Ectodermal cell (in vitro differentiated cells): ENCODE data around the gene SLC30A4.
A peak's percentile ranks its signal among the peaks of the same experiment; 100 is the strongest.

Experiments used
- H3K27ac ChIP-seq: 2 replicates; pipeline ENCODE4 v1.7.0; 2013; ENCODE audit warnings: mild to moderate bottlenecking, low read depth, low read length; ENCODE audit not compliant: insufficient read depth, poor library complexity, severe bottlenecking
- H3K27me3 ChIP-seq: 2 replicates; pipeline ENCODE4 v1.7.0; 2013; ENCODE audit warnings: mild to moderate bottlenecking, low read length; ENCODE audit not compliant: insufficient read depth, control insufficient read depth, poor library complexity, severe bottlenecking
- H3K36me3 ChIP-seq: one replicate; pipeline ENCODE4 v1.7.0; 2013; ENCODE audit warnings: low read length; ENCODE audit not compliant: control insufficient read depth, insufficient read depth
- H3K4me1 ChIP-seq: one replicate; pipeline ENCODE4 v1.7.0; 2013; ENCODE audit warnings: low read length; ENCODE audit not compliant: control insufficient read depth, insufficient read depth
- H3K4me3 ChIP-seq: 2 replicates; pipeline ENCODE4 v1.7.0; 2013; ENCODE audit warnings: low read depth, low read length, control low read depth; ENCODE audit not compliant: insufficient read depth
- H3K9me3 ChIP-seq: 2 replicates; pipeline ENCODE4 v1.7.0; 2013; ENCODE audit warnings: mild to moderate bottlenecking, low read length, moderate library complexity; ENCODE audit not compliant: control insufficient read depth
- WGBS, 2 experiments: methylation state at CpG; one replicate each; pipeline ENCODE4 v1.1.7; 2013; ENCODE audit warnings: missing lambda C conversion rate in 2 of 2; 5-methylcytosine and 5-hydroxymethylcytosine counted together

The SLC30A4 gene

GRCh38 chr15:45474799-45475198 is 47.8 kb downstream of the SLC30A4 start:
- H3K9me3 ChIP-seq: no peaks in the 10 kb centered on the region
- H3K4me3 ChIP-seq: no peak overlapping the region
- no peak overlapping the region for H3K27ac ChIP-seq
- H3K27me3 ChIP-seq: peaks cover 75% of the 10 kb centered on the region
- WGBS, 2 experiments: 88 to 92% methylated on average over 6 of the region's 6 CpGs
- no peaks in the 10 kb centered on the region for H3K4me1 ChIP-seq
- H3K36me3 ChIP-seq: no peaks in the 10 kb centered on the region

- H3K36me3 ChIP-seq: no peaks in the 10 kb centered on the region
- 30 to 38% methylated on average over 2 of the region's 2 CpGs for WGBS, 2 experiments
- H3K27me3 ChIP-seq: peaks cover 85% of the 10 kb centered on the region
- H3K4me1 ChIP-seq: no peaks in the 10 kb centered on the region
- H3K4me3 ChIP-seq: no peak overlapping the region
- no peak overlapping the region for H3K27ac ChIP-seq
- no peaks in the 10 kb centered on the region for H3K9me3 ChIP-seq
Measured at GRCh38 chr15:45473068-45473467, 49.5 kb downstream of the SLC30A4 start.

GRCh38 chr15:45471151-45471550 is 51.4 kb downstream of the SLC30A4 start:
- Histone ChIP-seq H3K4me1 (no peaks in the 10 kb centered on the region), H3K9me3 (no peaks in the 10 kb centered on the region), H3K4me3 (no peak overlapping the region), H3K36me3 (no peaks in the 10 kb centered on the region), H3K27ac (no peak overlapping the region), H3K27me3 (peaks cover 89% of the 10 kb centered on the region)
- WGBS, 2 experiments: 32 to 35% methylated on average over 8 of the region's 8 CpGs

DNA sequence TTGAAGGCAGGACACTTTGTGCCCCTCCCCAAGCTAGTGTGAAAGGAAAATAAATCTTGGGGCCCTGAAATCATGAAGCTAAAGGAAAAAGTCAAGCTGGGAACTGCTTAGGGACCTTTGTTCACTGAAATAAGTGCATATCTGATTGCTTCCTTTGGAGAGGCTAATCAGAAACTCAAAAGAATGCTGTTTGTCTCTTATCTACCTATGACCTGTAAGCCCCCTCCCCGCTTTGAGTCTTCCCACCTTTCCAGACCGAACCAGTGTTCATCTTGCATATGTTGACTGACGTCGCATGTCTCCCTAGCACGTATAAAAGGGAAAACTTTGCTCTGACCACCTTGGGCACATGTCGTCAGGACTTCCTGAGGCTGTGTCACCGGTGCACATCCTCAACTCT is 53.1 kb downstream of the SLC30A4 start:
- no peaks in the 10 kb centered on the region for H3K36me3 ChIP-seq
- WGBS, 2 experiments: 9 to 11% methylated on average over 7 of the region's 7 CpGs
- no peaks in the 10 kb centered on the region for H3K4me1 ChIP-seq
- H3K9me3 ChIP-seq: no peaks in the 10 kb centered on the region
- peaks cover 74% of the 10 kb centered on the region for H3K27me3 ChIP-seq
- H3K4me3 ChIP-seq: no peak overlapping the region
- H3K27ac ChIP-seq: no peak overlapping the region

- Histone ChIP-seq H3K27ac (no peak overlapping the region), H3K4me1 (no peaks in the 10 kb centered on the region), H3K9me3 (no peaks in the 10 kb centered on the region), H3K4me3 (no peak overlapping the region), H3K36me3 (no peaks in the 10 kb centered on the region), H3K27me3 (peaks cover 72% of the 10 kb centered on the region)
- 9 to 16% methylated on average over 2 of the region's 2 CpGs for WGBS, 2 experiments
Measured at GRCh38 chr15:45469027-45469426, 53.5 kb downstream of the SLC30A4 start.

DNA sequence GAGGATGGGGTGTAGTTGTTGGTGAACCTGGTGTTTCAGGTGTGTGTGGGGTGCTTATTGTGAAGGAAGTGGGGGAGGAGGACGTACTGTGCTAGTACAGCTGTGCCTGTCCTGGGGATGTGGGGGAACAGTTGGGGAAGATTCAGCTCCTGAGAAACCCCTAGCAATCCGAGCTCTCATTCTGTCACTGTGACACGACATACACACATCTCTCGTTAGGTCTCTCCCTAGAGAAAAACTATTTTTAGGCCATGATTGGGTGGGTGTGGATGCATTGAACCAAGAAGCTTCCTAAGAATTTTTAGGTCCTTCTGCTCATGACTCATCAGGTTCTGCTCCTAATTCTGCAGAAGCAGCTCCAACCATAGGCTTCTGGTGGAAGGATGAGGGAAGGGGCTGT is 54.3 kb downstream of the SLC30A4 start:
- no peaks in the 10 kb centered on the region for H3K4me1 ChIP-seq
- WGBS, 2 experiments: 60 to 64% methylated on average over 3 to 4 of the region's 4 CpGs
- no peak overlapping the region for H3K27ac ChIP-seq
- no peaks in the 10 kb centered on the region for H3K9me3 ChIP-seq
- H3K4me3 ChIP-seq: no peak overlapping the region
- no peaks in the 10 kb centered on the region for H3K36me3 ChIP-seq
- H3K27me3 ChIP-seq: peaks cover 66% of the 10 kb centered on the region

DNA sequence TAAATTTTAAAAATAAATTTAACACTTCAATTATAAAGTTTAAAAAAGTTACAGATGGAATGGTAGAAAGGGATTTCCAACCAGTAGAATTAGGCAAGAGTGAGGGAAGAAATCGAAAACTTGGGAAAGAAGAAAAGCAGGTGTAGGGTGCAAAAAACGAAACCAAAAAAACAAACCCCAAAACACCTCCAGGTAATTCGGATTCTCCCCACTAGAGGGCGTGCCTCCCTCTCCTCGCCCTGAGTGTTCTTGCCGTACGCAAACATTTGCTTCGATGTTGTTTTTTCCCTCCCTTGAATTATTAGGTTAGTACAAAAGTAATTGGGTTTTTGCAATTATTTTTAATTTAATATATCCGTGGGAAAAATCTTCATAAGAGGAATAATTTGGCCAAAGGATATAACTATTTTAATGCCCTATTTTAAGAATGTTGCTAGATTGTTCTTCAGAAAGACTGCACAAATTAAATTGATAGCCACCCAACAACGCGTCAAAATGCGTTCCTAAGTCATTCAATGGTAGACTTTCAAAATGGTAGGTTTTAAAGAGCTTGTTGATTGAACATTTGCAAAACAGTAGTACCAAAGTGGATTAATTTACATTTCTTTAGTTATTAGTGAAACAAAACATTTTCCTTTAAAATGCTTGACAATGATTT is 63.7 kb downstream of the SLC30A4 start:
- no peaks in the 10 kb centered on the region for H3K9me3 ChIP-seq
- H3K27ac ChIP-seq: no peak overlapping the region
- H3K4me1 ChIP-seq: no peaks in the 10 kb centered on the region
- WGBS, 2 experiments: 3 to 9% methylated on average over 8 to 9 of the region's 12 CpGs
- no peak overlapping the region for H3K4me3 ChIP-seq
- no peaks in the 10 kb centered on the region for H3K36me3 ChIP-seq
- H3K27me3 ChIP-seq: peaks cover 10% of the 10 kb centered on the region

DNA sequence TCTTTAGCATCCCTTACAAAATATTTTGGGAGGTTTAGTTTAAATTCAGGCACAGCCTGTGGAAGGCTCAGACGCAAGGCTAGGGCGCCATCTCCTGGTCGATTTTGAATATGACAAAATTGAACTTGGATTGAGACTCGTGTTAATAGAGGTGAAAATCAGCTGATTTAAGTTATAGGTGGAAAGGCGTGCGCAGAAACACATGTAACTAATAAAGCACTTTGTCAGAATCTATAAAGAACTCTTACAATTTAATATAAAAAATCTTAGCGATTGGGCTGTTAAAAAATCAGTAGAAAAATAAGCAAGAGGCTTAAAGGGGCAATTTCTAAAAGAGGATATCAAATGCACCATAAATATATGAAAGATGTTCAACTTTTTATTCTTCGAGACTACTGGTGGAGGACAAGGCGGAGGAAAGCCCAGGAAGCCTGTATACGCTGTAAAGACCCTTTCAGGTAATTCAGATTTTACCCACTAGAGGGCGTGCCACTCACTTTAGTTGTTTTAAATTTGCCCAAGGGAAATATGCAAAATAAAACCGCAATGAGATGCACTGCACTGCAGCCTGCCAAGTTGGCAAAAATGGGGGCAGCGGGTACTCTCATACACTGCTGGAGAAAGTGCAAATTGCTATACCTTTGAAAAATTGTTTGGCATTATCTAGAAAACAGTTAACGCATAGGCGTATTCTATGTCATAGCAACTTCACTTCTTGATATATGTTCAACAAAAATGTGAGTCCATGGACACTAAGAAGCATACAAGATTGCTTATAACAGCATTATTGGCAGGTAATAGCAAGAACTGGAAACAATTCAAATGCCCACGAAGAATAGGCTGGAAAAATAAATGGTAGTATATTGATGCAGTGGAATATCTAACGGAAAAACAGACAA is 64.7 kb downstream of the SLC30A4 start:
- no peaks in the 10 kb centered on the region for H3K36me3 ChIP-seq
- H3K4me1 ChIP-seq: no peaks in the 10 kb centered on the region
- no peak overlapping the region for H3K27ac ChIP-seq
- WGBS, 2 experiments: 17 to 19% methylated on average over 14 to 16 of the region's 17 CpGs
- H3K4me3 ChIP-seq: peak overlapping the region; percentile 8
- no peaks in the 10 kb centered on the region for H3K9me3 ChIP-seq
- H3K27me3 ChIP-seq: peaks cover 10% of the 10 kb centered on the region

GRCh38 chr15:45457220-45457619 is 65.3 kb downstream of the SLC30A4 start:
- no peak overlapping the region for H3K27ac ChIP-seq
- H3K4me3 ChIP-seq: no peak overlapping the region
- H3K27me3 ChIP-seq: peaks cover 10% of the 10 kb centered on the region
- H3K36me3 ChIP-seq: no peaks in the 10 kb centered on the region
- 36 to 42% methylated on average over 5 of the region's 5 CpGs for WGBS, 2 experiments
- H3K9me3 ChIP-seq: no peaks in the 10 kb centered on the region
- no peaks in the 10 kb centered on the region for H3K4me1 ChIP-seq
